ENCODE results near the gene PIM1. TPM values are rescaled to one million over a fixed set of nuclear protein-coding genes. Genes with fewer than 3 reads are reported as not detected.
A peak's percentile ranks its signal among the peaks of the same experiment; 100 is the strongest.

The PIM1 gene
- total RNA-seq, 2 experiments from 2014 or later: 175 to 183 TPM

- Mint-ChIP-seq H3K27ac (no peak overlapping the region), H3K36me3 (ENCODE audit: low read depth) (no peaks in the 10 kb centered on the region), H3K4me3 (peak overlapping the region; percentile 90), H3K4me1 (ENCODE audit: low read depth) (peaks cover 14% of the 10 kb centered on the region), H3K27me3 (no peaks in the 10 kb centered on the region), H3K9me3 (no peaks in the 10 kb centered on the region)
- no peaks in the 10 kb centered on the region for H3K9me3 ChIP-seq (ENCODE audit: control insufficient read depth in 1 of 2, insufficient read depth in 1 of 2, low read length in 2 of 2)
- POLR2A ChIA-PET: interaction anchor here (0.9 to 1.6 kb wide), 3 partner anchors 35 to 202 kb away, joined by 3 to 5 read pairs (median 4); partner anchors contain the start of genes TBC1D22B and TMEM217
- intact Hi-C loops (cut with DNase I, micrococcal nuclease): loop anchor here in 1 of 2 experiments (5.0 kb wide), 1 partner anchor 34 kb away; the partner anchor contains the start of genes TBC1D22B and TMEM217
- ATAC-seq (ENCODE audit: poor library complexity) (no peak), DNase-seq (no peak)
- H3K27me3 ChIP-seq (ENCODE audit: control insufficient read depth in 1 of 2, insufficient read depth in 2 of 2, low read length in 2 of 2): no peaks in the 10 kb centered on the region
- no peak overlapping the region for H3K27ac ChIP-seq (ENCODE audit: low read depth in 1 of 2, low read length in 2 of 2)
- TF ChIP-seq CTCF (IDR thresholded peaks at IDR 0.05): no peak
- H3K4me1 ChIP-seq (ENCODE audit: insufficient read depth, low read length): peaks cover 13% of the 10 kb centered on the region
- peak overlapping the region; percentile 85 for H3K4me3 ChIP-seq (ENCODE audit: low read length)
- CTCF ChIA-PET: interaction anchor here (0.7 to 2.6 kb wide), 5 partner anchors 13 to 204 kb away, joined by 3 to 13 read pairs (median 3); no protein-coding TSS in a partner anchor
- H3K36me3 ChIP-seq (ENCODE audit: insufficient read depth, low read length): no peaks in the 10 kb centered on the region
Measured at GRCh38 chr6:37222992-37223391, 53.0 kb downstream of the PIM1 start.

Other genes starting within 250 kb of the PIM1 start
- 1 to 10 TPM; 5.2 to 7.8 TPM for gene PI16, start 215.4 kb upstream of the PIM1 start, total RNA-seq
- gene MTCH1, start 184.0 kb upstream of the PIM1 start, total RNA-seq: 100 to 1,000 TPM; 231 to 239 TPM
- 1 to 10 TPM; 1.2 TPM for gene FGD2, start 164.5 kb upstream of the PIM1 start, total RNA-seq
- gene TBC1D22B, start 87.6 kb downstream of the PIM1 start, total RNA-seq: 1 to 10 TPM; 5.9 to 6.6 TPM
- gene TMEM217, start 88.0 kb downstream of the PIM1 start, total RNA-seq: under 1 TPM; 0.41 to 0.47 TPM
- 1 to 10 TPM; 4.9 to 5.9 TPM for gene RNF8, start 183.8 kb downstream of the PIM1 start, total RNA-seq